PC-9 (cell line): ENCODE results near the gene PCDHGA8.
"Not testable (repeated sequence)": the region's sequence is repeated elsewhere in the genome, so short reads cannot be mapped to it uniquely, and the experiment has no call there.

Experiments
- CTCF ChIP-seq: fragments of 200-600 bp; sonication (generic); conservative IDR thresholded peaks from 2 replicates; pipeline ENCODE4 v1.6.1; 2017; ENCODE audit warnings: mixed run types, antibody characterized with exemption, mild to moderate bottlenecking, moderate library complexity
- EZH2 ChIP-seq: fragments of 200-600 bp; sonication (generic); IDR thresholded peaks from 2 replicates; pipeline ENCODE4 v1.8.0; 2017; ENCODE audit warnings: antibody characterized with exemption, low read depth

GRCh38 chr5:141346017-141346416 lies 46.4 kb upstream of the PCDHGA8 start:
- not testable (repeated sequence) for TF ChIP-seq CTCF, EZH2
